Measurements from ENCODE around the gene KLF13.

Gene KLF13

DNA sequence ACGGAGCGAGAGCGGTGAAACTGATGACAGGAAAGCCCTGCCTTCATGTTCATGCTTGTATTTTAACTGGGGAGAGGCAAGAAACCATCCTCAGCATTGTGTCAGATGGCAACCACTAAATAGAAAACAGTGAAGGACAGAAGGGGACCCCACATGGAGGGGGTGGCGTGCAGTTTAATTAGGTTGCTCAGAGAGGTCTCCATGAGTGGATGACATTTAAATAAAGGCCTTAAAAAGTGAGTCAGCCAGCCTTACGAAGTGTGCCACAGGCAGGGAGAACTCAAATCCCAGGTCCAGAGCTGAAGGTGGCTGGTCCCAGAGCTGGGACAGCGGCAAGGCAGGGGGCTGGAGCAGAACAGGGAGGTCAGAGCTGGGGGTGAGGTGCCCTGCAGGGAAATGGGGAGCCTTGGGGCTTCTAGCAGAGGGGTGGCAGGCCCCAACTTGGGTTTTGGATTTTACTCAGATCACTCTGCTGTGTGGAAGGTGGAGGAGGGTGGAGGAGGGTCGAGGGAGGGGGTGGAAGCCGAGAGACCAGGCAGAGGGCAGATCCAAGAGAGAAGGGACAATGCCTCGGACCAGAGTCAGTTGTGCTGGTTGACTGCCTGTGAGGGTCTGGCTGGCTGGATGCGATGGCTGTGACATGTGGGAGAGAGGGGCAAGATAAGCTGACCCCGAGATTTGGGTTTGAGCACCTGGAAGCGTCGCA, 73.7 kb downstream of the KLF13 start:
- DNase-seq (ENCODE audit: low read depth, low spot score), result no peak

DNA sequence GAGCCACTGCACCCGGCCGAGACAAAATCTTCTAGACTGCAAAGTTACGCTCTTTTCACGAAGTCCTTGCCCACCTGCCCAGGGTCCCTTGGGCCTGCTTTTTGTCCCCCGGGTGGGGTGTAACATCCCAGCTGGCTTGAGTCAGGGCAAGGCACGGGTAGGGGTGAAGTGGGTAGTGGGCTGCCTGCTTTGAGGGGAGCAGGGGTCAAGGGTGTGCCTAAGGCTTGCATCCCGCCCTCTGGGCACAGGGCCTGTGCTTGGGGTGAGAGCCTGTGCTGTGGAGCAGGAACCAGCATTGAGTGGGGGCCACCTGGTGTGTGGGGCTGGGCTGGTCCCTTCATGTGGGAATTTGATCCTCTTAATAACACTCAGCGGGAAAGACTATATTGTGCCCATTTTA, 74.6 kb downstream of the KLF13 start:
- DNase-seq (ENCODE audit: low read depth, low spot score), result no peak

DNA sequence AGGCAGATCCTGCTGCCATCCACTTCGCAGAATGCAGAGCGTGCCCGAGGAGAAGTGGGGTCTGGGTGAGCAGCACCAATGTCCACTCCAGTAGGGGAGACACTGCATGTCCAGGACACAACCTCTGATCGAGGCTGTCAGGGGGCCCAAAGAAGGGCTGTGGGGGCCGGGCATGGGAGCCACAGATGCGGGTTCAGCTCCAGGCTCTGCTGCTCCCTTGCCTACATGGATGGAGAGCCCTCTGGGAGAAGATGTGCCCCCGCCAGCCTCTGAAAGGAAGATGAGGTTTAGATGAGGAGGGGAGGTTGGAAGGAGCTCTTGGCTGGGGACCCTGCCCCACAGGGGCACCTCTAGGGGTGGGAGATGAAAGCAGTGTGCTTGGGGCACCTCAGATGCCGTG, 75.4 kb downstream of the KLF13 start:
- DNase-seq (ENCODE audit: low read depth, low spot score), result no peak

DNA sequence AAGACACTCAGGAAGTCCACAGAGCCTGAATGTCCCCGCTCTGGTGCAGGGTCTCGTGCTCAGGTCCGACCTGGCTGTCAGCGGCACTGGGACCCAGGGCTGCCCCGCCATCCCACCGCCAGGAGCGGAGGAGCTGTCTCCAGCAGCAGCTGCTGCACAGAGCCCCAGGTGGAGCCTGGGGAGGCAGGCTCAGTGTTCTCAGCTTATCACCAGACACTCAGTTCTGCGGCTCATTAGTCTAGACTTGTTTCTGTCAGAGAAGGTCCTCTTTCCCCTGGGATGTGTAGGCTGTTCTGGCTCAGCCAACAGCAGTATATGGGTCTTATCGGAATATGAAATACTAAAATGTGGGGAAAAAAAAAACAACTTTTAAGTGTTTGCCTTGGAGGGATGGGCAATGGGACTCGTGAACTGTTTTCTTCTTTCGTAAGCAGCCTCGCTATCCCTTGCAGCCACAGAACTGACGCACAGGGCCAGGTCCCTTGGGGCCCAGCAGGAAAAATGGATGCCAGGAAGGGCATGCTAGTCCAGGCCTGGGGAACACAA, 75.9 kb downstream of the KLF13 start:
- DNase-seq (ENCODE audit: low read depth, low spot score), result no peak

DNA sequence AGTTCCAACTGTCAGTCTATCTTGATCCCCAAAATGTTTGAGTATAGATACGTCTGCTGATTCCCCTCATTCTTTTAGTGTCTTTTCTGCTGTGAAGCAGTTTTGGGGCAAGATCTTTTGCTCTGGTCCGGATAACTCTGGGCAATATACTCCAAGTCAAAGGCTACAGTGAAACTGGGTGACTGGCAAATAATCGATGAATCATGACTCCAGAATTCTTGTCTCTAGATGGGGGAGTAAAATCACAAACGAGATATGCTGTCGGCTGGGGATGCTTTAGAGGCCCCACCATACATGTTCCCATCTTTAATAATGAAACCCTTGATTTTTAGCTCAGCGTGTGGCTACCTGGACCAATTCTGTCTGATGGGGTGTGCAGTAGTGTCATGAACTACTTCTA, 76.5 kb downstream of the KLF13 start:
- DNase-seq (ENCODE audit: low read depth, low spot score), result no peak

DNA sequence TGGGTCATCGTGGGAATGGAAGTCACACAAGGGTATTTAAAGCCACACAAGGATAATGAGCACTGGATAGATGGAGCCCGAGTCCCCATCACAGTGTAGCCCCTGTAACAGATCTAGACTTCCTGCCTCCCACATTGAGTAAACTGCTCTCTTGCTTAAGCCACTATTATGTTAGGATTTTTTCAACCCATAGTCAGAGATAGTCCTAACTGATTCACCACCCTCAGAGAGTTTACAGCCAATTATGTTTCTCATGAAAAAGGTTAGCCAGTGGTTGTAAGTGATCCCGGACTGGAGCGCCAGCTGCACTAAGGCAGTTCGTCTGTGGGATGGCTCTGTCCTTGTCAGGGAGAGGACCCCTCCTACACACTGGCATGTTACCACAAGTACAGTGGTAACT, 77.0 kb downstream of the KLF13 start:
- no peak for DNase-seq (ENCODE audit: low read depth, low spot score)

DNA sequence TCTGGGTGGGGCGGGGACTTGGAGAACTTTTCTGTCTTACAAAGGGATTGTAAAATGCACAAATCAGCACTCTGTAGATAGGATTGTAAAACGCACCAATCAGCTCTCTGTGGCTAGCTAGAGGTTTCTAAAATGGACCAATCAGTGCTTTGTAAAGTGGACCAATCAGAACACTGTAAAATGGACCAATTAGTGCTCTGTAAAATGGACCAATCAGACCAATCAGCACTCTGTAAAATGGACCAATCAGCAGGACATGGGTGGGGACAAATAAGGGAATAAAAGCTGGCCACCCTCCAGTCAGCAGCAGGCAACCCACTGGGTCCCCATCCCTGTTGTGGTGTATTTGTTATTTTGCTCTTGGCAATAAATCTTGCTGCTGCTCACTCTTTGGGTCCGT, 77.7 kb downstream of the KLF13 start:
- DNase-seq (ENCODE audit: low read depth, low spot score), result no peak

DNA sequence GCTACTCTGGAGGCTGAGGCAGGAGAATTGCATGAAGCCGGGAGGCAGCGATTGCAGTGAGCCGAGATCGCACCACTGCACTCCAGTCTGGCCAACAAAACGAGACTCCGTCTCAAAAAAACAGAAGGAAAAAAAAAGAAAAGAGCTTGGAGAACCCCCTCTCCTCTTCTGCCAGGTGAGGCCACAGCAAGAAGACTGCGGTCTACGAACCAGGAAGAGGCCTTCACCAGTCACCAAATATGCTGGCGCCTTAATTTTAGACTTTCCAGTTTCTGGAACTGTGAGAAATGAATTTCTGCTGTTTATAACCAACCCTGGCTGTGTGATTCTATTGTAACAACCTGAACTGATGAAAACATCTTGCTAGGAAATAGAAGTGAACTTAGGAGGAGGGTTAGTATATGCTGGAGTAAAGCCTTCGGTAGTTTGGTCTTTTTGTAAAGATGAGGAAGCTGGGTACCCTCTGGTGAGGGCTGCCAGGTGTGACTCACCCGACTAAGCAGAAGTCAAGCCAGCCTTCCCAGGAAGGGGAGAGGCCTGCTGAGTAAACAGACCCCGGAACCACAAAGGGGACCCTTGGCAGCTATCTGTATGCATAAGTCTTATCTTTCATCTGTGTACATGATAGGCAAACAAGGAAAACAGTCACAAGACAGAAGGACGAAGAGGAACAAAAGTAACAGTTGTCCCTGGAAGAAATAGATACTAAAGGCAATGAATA, 78.7 kb downstream of the KLF13 start:
- no peak for DNase-seq (ENCODE audit: low read depth, low spot score)

DNA sequence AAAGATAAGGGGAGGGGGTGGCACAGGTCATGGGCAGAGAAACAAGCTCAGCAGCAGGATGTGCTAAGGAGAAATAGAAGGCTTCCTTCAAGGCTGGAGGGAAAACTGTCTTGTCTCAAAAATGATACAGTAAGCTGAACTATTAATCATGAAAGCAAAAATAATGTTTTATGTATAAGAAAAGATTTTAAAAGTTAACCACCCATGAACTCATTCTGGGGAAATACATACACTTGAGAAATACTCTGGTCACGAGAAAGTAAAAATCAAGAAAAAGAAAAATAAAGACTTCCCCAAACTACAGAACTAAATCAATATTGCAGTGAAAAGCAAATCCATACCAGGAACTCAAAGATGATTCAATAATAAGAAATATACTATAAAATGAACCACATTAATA, 80.7 kb downstream of the KLF13 start:
- no peak for DNase-seq (ENCODE audit: low read depth, low spot score)

DNA sequence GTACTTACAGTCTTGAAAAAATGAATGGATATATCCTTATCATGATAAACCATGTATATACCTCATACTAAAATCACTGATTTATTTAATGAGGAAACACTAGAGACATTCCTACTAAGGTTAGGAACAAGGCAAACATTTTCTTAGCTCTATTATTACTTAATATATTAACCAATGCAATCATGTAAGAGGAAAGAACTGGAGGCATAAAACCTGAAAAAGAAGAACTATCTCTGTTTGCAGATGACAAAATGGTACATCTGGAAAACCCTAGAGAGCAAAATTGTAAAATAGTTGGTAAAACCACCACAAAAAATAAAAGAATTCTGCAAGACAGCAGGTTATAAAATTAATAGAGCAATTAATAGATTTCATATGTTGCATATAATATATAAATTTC, 81.2 kb downstream of the KLF13 start:
- DNase-seq (ENCODE audit: low read depth, low spot score), result no peak

DNA sequence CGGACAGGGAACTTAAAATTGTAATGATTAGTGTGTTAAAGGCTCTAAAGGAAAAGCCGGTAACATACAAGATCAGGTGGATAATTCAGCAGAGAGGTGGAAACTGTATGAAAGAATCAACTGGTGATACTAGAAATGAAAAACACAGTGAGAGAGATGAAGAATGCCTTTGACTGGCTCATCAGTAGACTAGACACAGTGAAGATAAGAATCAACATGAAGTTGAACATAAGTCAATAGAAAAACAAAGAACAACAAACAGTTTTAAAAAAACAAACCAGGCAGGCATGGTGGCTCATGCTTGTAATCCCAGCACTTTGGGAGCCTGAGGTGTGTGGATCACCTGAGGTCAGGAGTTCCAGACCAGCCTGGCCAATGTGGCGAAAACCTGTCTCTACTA, 82.1 kb downstream of the KLF13 start:
- no peak for DNase-seq (ENCODE audit: low read depth, low spot score)

DNA sequence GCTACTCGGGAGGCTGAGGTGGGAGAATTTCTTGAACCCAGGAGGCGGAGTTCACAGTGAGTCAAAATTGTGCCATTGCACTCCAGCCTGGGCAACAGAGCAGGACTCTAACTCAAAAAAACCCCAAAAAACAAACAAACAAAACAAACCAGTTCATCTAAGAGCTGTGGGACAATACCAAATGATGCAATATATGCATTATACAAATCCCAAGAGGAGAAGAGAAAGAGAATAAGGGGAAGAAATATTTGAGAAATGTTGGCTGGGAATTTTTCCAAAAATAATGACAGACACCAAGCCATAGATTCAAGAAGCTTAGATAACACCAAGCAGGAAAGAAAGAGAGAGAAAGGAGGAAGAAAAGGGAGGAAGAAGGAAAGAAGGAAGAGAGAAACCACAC, 82.5 kb downstream of the KLF13 start:
- DNase-seq (ENCODE audit: low read depth, low spot score), result no peak

DNA sequence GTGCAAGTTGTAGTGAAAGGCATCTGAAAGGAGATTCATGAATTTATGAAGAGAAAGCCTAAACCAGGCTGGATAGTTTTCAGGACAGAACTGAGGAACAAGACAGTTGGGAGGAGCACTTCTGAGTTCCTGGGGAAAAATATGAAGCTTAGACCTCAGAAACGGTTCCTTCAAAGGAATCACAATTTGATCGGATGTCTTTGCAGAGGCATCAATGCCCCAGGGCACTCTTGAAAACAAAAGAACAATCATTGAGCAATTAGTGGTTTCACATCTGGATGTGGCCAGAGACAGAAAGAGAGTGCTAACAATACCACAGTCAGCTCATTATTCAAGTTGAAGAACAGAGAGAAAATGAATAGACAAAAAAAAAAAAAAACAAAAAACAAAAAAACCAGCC, 86.2 kb downstream of the KLF13 start:
- no peak for DNase-seq (ENCODE audit: low read depth, low spot score)

DNA sequence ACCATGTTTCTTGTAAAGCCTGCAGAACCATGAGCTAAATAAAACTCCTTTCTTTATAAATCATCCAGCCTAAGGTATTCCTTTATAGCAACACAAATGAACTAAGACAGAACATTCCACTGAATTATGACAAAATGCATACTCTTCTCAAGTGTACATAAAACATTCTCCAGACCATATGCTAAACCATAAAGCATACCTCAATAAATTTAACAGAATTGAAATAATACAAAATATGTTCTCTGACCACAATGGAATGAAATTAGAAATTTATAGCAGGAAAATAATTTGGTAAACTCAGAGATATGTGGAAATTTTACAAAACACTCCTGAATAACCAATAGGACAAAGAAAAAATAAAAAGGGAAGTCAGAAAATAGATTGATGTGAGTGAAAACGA, 88.6 kb downstream of the KLF13 start:
- no peak for DNase-seq (ENCODE audit: low read depth, low spot score)

DNA sequence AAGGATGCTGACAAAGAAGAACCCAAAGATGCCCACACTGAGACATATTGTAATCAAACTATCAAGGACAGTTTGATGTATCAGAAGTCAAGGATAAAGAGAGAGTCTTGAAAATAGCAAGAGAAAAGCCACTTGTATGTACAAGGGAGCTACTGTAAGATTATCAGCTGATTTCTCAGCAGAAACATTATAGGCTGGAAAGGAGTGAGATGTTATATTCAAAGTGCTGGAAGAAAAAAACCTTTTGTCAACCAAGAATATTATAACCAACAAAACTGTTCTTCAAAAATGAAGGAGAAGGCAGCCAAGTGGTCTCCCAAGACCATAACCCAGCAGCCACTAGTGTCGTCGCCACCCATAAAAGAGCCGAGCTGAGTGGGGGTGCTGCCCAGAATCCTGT, 93.2 kb downstream of the KLF13 start:
- no peak for DNase-seq (ENCODE audit: low read depth, low spot score)

DNA sequence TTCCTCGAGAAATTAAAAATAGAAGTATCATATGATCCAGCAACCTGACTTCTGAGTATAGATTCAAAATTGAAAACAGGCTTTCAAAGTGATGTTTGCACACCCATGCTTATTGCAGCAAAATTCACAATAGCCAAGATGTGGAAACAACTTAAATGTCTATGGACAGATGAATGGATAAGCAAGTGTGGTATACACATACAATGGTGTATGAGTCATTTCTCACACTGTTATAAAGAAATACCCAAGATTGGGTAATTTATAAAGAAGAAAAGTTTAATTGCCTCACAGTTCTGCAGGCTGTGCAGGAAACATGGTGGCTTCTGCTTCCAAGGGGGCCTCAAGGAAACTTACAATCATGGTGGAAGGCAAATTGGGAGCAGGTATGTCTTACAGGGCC, 100.8 kb downstream of the KLF13 start:
- no peak for DNase-seq (ENCODE audit: low read depth, low spot score)

Measured in activated naive CD8-positive, alpha-beta T cell treated with anti-CD3 and anti-CD28 coated beads, Interleukin-2, amount 50 U/mL, for 16 hours (primary cell).